Measurements from ENCODE around the gene LAMC2. TPM values are rescaled to one million over a fixed set of nuclear protein-coding genes. Genes with fewer than 3 reads are reported as not detected.
A peak's percentile ranks its signal among the peaks of the same experiment; 100 is the strongest.

The LAMC2 gene
- total and polyA plus RNA-seq, 7 donors: 0.25 to 1.3 (median 0.99) TPM

GRCh38 chr1:183215076-183215720 is 29.1 kb downstream of the LAMC2 start:
- Histone ChIP-seq H3K4me1 (peaks cover 15% of the 10 kb centered on the region), H3K27me3 (ENCODE audit: insufficient read depth in 3 of 3, low read length in 2 of 3) (no peaks in the 10 kb centered on the region), H3K4me3 (no peak overlapping the region), H3K36me3 (ENCODE audit: insufficient read depth in 1 of 2, low read depth in 1 of 2) (no peaks in the 10 kb centered on the region), H3K9me3 (no peaks in the 10 kb centered on the region), H3K27ac (no peak overlapping the region)
- no peak for DNase-seq
- intact Hi-C loops (cut with DNase I): no loop called here
- 58 to 69% (median 59%) methylated on average over 13 of the region's 13 CpGs for WGBS, 3 donors
- peak in 1 of 4 donors; percentile 56 for ATAC-seq
- TF ChIP-seq CTCF (IDR thresholded peaks at IDR 0.05): no peak

GRCh38 chr1:183215936-183216335 is 29.9 kb downstream of the LAMC2 start:
- Histone ChIP-seq H3K4me1 (peaks cover 15% of the 10 kb centered on the region), H3K27ac (no peak overlapping the region), H3K4me3 (no peak overlapping the region), H3K27me3 (ENCODE audit: insufficient read depth in 3 of 3, low read length in 2 of 3) (no peaks in the 10 kb centered on the region), H3K36me3 (ENCODE audit: insufficient read depth in 1 of 2, low read depth in 1 of 2) (no peaks in the 10 kb centered on the region), H3K9me3 (no peaks in the 10 kb centered on the region)
- intact Hi-C loops (cut with DNase I): no loop called here
- WGBS, 3 donors: 72 to 78% (median 76%) methylated on average over 4 of the region's 4 CpGs
- TF ChIP-seq CTCF (IDR thresholded peaks at IDR 0.05): no peak
- ATAC-seq (no peak), DNase-seq (no peak)

GRCh38 chr1:183218027-183218618 is 32.1 kb downstream of the LAMC2 start:
- H3K27ac ChIP-seq: peak overlapping the region; percentile 62
- DNase-seq (peak; percentile 65 to 81), ATAC-seq (peak; percentile 85 to 96 (median 93))
- intact Hi-C loops (cut with DNase I): no loop called here
- no peaks in the 10 kb centered on the region for H3K36me3 ChIP-seq (ENCODE audit: insufficient read depth in 1 of 2, low read depth in 1 of 2)
- no peaks in the 10 kb centered on the region for H3K27me3 ChIP-seq (ENCODE audit: insufficient read depth in 3 of 3, low read length in 2 of 3)
- no peak overlapping the region for H3K4me3 ChIP-seq
- 19 to 25% (median 22%) methylated on average over 14 of the region's 14 CpGs for WGBS, 3 donors
- TF ChIP-seq CTCF (IDR thresholded peaks at IDR 0.05): no peak
- peaks cover 15% of the 10 kb centered on the region for H3K4me1 ChIP-seq
- no peaks in the 10 kb centered on the region for H3K9me3 ChIP-seq

- Histone ChIP-seq H3K27me3 (ENCODE audit: insufficient read depth in 3 of 3, low read length in 2 of 3) (no peaks in the 10 kb centered on the region), H3K4me1 (peaks cover 15% of the 10 kb centered on the region), H3K36me3 (ENCODE audit: insufficient read depth in 1 of 2, low read depth in 1 of 2) (no peaks in the 10 kb centered on the region), H3K9me3 (no peaks in the 10 kb centered on the region), H3K27ac (peak overlapping the region; percentile 62), H3K4me3 (no peak overlapping the region)
- intact Hi-C loops (cut with DNase I): no loop called here
- ATAC-seq (peak; percentile 34 to 56 (median 36)), DNase-seq (no peak)
- TF ChIP-seq CTCF (IDR thresholded peaks at IDR 0.05): no peak
- WGBS, 3 donors: 40 to 43% (median 40%) methylated on average over 5 of the region's 5 CpGs
Observed at GRCh38 chr1:183218971-183219615, 33.0 kb downstream of the LAMC2 start.

Measured in psoas muscle (tissue), 8 donors.